ENCODE measurements around the gene R3HDM2.

DNA sequence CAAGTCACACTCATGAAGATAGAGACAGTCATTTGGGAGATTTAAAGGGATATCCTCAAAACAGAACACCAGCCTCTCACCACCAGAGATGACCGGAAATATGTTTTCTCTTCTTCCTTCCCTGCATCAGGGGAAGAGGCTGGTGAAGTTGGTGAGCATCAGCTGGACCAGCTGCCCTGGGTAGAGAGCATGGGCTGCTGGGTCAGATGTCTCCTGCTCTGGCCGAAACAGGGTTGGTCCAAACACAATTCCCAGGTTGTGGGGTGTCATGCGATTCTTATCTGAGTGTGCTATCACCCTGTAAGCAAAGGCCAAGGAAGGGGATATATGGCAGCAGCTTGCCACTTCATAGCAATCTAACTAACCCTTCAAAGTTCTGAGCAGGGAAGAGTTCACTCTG is 41.5 kb upstream of the R3HDM2 start:
- TF ChIP-seq, protein P1, sequence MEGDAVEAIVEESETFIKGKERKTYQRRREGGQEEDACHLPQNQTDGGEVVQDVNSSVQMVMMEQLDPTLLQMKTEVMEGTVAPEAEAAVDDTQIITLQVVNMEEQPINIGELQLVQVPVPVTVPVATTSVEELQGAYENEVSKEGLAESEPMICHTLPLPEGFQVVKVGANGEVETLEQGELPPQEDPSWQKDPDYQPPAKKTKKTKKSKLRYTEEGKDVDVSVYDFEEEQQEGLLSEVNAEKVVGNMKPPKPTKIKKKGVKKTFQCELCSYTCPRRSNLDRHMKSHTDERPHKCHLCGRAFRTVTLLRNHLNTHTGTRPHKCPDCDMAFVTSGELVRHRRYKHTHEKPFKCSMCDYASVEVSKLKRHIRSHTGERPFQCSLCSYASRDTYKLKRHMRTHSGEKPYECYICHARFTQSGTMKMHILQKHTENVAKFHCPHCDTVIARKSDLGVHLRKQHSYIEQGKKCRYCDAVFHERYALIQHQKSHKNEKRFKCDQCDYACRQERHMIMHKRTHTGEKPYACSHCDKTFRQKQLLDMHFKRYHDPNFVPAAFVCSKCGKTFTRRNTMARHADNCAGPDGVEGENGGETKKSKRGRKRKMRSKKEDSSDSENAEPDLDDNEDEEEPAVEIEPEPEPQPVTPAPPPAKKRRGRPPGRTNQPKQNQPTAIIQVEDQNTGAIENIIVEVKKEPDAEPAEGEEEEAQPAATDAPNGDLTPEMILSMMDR (IDR thresholded peaks at IDR 0.05): no peak
- TF ChIP-seq POLR2A (IDR thresholded peaks at IDR 0.05): no peak
